ENCODE results near the gene CHMP4A. TPM values are rescaled to one million over a fixed set of nuclear protein-coding genes. Genes with fewer than 3 reads are reported as not detected.

The CHMP4A gene
- total RNA-seq, 1 experiment from 2014 or later: 58.3 TPM

GRCh38 chr14:24256960-24257359 lies 43.7 kb upstream of the CHMP4A start:
- Histone ChIP-seq H3K4me3 (ENCODE audit: low read length) (no peak overlapping the region), H3K27me3 (ENCODE audit: low read length) (no peaks in the 10 kb centered on the region), H3K9me2 (replicated peaks; ENCODE audit: low read length) (no peaks in the 10 kb centered on the region), H3K4me1 (ENCODE audit: insufficient read depth, low read length) (peaks cover 14% of the 10 kb centered on the region; the same call in 1 of the 2 replicates), H3K9me3 (ENCODE audit: low read length) (no peaks in the 10 kb centered on the region), H2AFZ (ENCODE audit: low read length) (no peak overlapping the region), H3K4me2 (ENCODE audit: low read length) (no peak overlapping the region), H3K9ac (ENCODE audit: low read length) (no peak overlapping the region), H4K20me1 (ENCODE audit: low read length) (no peaks in the 10 kb centered on the region), H3F3A (ENCODE audit: low read length, unreplicated experiment) (no peaks in the 10 kb centered on the region), H3K79me2 (ENCODE audit: low read length) (no peaks in the 10 kb centered on the region), H3K27ac (ENCODE audit: low read length) (no peak overlapping the region), H3K36me3 (ENCODE audit: low read depth, low read length) (no peaks in the 10 kb centered on the region)
- ATAC-seq: no peak
- no TSS peak for BruUV-seq (replicated peaks)
- intact Hi-C loops (cut with micrococcal nuclease): no loop called here
- TF ChIP-seq EZH2 (IDR thresholded peaks at IDR 0.05; ENCODE audit: low read length, unreplicated experiment) (no peak), EZH2phosphoT487 (IDR thresholded peaks at IDR 0.05; ENCODE audit: borderline replicate concordance, low read length) (no peak), CTCF (conservative IDR thresholded peaks at IDR 0.05; ENCODE audit: low read depth, low read length) (no peak)
- no peak for DNase-seq
- ChIA-PET CTCF (no interaction called here), POLR2A (ENCODE audit: unreplicated experiment) (no interaction called here)

- Histone ChIP-seq H3K9me3 (ENCODE audit: low read length) (no peaks in the 10 kb centered on the region), H3K4me3 (ENCODE audit: low read length) (no peak overlapping the region), H3K27me3 (ENCODE audit: low read length) (no peaks in the 10 kb centered on the region), H3K36me3 (ENCODE audit: low read depth, low read length) (no peaks in the 10 kb centered on the region), H3K4me1 (ENCODE audit: insufficient read depth, low read length) (peaks cover 18% of the 10 kb centered on the region; the same call in 1 of the 2 replicates), H3K4me2 (ENCODE audit: low read length) (no peak overlapping the region), H3K9me2 (replicated peaks; ENCODE audit: low read length) (no peaks in the 10 kb centered on the region), H2AFZ (ENCODE audit: low read length) (no peak overlapping the region), H3K79me2 (ENCODE audit: low read length) (no peaks in the 10 kb centered on the region), H4K20me1 (ENCODE audit: low read length) (no peaks in the 10 kb centered on the region), H3K9ac (ENCODE audit: low read length) (no peak overlapping the region), H3K27ac (ENCODE audit: low read length) (no peak overlapping the region), H3F3A (ENCODE audit: low read length, unreplicated experiment) (no peaks in the 10 kb centered on the region)
- ChIA-PET CTCF (no interaction called here), POLR2A (ENCODE audit: unreplicated experiment) (no interaction called here)
- DNase-seq (no peak), ATAC-seq (no peak)
- TF ChIP-seq EZH2phosphoT487 (IDR thresholded peaks at IDR 0.05; ENCODE audit: borderline replicate concordance, low read length): no peak
- TF ChIP-seq EZH2 (IDR thresholded peaks at IDR 0.05; ENCODE audit: low read length, unreplicated experiment): no peak
- no peak for TF ChIP-seq CTCF (conservative IDR thresholded peaks at IDR 0.05; ENCODE audit: low read depth, low read length)
- no TSS peak for BruUV-seq (replicated peaks)
- intact Hi-C loops (cut with micrococcal nuclease): no loop called here
Measured at GRCh38 chr14:24255931-24256711, 42.8 kb upstream of the CHMP4A start.

- no peaks in the 10 kb centered on the region for H3K27me3 ChIP-seq (ENCODE audit: low read length)
- no peaks in the 10 kb centered on the region for H3K9me2 ChIP-seq (replicated peaks; ENCODE audit: low read length)
- DNase-seq: no peak
- no peak overlapping the region for H2AFZ ChIP-seq (ENCODE audit: low read length)
- no peak for ATAC-seq
- peaks cover 18% of the 10 kb centered on the region; the same call in 1 of the 2 replicates for H3K4me1 ChIP-seq (ENCODE audit: insufficient read depth, low read length)
- no peaks in the 10 kb centered on the region for H3F3A ChIP-seq (ENCODE audit: low read length, unreplicated experiment)
- no peak overlapping the region for H3K4me2 ChIP-seq (ENCODE audit: low read length)
- no peak overlapping the region for H3K4me3 ChIP-seq (ENCODE audit: low read length)
- H3K79me2 ChIP-seq (ENCODE audit: low read length): no peaks in the 10 kb centered on the region
- CTCF ChIA-PET: no interaction called here
- no peak overlapping the region for H3K9ac ChIP-seq (ENCODE audit: low read length)
- TF ChIP-seq EZH2 (IDR thresholded peaks at IDR 0.05; ENCODE audit: low read length, unreplicated experiment): no peak
- TF ChIP-seq CTCF (conservative IDR thresholded peaks at IDR 0.05; ENCODE audit: low read depth, low read length): no peak
- TF ChIP-seq EZH2phosphoT487 (IDR thresholded peaks at IDR 0.05; ENCODE audit: borderline replicate concordance, low read length): no peak
- intact Hi-C loops (cut with micrococcal nuclease): no loop called here
- H4K20me1 ChIP-seq (ENCODE audit: low read length): no peaks in the 10 kb centered on the region
- no peaks in the 10 kb centered on the region for H3K9me3 ChIP-seq (ENCODE audit: low read length)
- POLR2A ChIA-PET (ENCODE audit: unreplicated experiment): no interaction called here
- no TSS peak for BruUV-seq (replicated peaks)
- H3K27ac ChIP-seq (ENCODE audit: low read length): no peak overlapping the region
- H3K36me3 ChIP-seq (ENCODE audit: low read depth, low read length): no peaks in the 10 kb centered on the region
Measured at GRCh38 chr14:24255438-24255837, 42.1 kb upstream of the CHMP4A start.
